Glomerular visceral epithelial cell (primary cell): ENCODE results near the gene ZSCAN5C.
"Not testable (repeated sequence)": the region's sequence is repeated elsewhere in the genome, so short reads cannot be mapped to it uniquely, and the experiment has no call there.

Source experiments
- DNase-seq: peaks from one replicate; pipeline ENCODE4 v3.0.0-alpha.2; 2016; ENCODE audit errors: extremely low spot score

Gene ZSCAN5C

DNA sequence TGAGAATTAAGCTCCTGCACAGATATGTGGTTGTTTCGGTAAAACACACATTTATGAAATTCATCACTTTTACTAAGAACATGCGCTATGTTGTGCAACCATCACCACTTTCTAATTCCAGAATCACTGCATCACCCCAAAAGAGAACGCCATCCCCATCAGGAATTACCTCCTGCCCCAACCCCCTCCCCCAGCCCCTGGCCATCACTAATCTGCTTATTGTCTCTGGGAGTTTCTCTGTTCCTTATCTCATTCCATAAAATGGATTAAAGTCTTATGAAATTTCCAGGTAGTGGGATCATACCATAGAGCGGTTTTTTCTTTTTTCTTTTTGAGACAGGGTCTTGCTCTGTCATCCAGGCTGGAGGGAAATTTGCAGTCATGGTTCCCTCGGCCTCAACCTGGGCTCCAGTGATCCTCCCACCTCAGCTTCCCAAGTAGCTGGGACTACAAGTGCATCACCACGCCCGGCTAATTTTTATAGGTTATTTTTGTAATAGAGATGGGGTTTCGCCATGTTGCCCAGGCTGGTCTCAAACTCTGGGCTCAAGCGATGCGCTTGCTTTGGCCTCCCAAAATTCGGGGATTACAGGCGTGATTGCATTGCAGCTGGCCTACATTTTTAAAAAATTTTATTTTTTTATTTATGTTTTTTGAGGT lies 8.0 kb upstream of the ZSCAN5C start:
- DNase-seq, result no peak

DNA sequence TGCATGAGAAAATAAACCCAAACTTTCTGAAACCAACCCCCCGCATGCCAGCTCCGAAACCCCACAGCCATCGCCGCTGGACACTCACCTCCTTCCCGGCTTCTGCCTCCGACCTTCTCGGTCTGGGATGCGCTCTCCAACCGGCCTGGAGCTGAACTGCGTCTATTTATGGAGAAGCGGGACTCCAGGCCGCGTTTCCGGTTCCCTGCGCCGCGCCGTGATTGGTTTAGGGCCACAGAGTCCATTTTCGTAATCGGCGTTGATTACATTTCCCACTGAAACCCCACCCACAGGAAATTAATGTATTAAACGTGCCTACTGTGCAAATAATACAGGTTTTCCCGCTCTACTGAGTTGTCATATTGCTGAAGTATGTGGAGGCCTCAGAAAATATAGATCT lies 4.4 kb upstream of the ZSCAN5C start, which contains the start of gene ZSCAN5B:
Gene ZSCAN5B (minus strand): TSS at position 138 of the 400 bp plus-strand sequence. CDS start 4,731 bp downstream, outside the sequence.
- DNase-seq, result not testable (repeated sequence)

- no peak for DNase-seq
Observed at GRCh38 chr19:56199687-56200086, 2.4 kb upstream of the ZSCAN5C start.

- DNase-seq, result not testable (repeated sequence)
Observed at GRCh38 chr19:56207581-56207980, 5.5 kb downstream of the ZSCAN5C start.

DNA sequence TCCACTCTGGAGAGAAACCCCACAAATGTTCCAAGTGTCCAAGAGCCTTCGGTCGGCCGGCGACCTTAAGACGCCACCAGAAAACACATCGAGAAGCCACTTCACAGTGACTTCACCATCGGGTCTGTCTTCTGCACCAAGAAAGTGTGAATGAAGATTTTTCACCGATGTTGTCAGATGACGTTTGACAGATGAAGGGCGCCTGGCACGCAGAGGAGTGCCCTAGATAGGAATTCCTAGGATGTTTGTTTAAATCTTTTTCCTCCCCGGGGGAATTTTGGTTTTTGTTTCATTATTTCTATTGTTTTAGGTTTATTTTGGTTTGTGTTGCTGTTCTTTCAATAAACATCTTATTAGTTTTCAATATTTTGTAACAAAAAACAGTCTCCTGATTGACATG lies 7.0 kb downstream of the ZSCAN5C start:
- DNase-seq, result no peak

GRCh38 chr19:56210036-56210435 lies 8.0 kb downstream of the ZSCAN5C start:
- not testable (repeated sequence) for DNase-seq

- DNase-seq, result no peak
Observed at GRCh38 chr19:56211718-56212117, 9.6 kb downstream of the ZSCAN5C start.

DNA sequence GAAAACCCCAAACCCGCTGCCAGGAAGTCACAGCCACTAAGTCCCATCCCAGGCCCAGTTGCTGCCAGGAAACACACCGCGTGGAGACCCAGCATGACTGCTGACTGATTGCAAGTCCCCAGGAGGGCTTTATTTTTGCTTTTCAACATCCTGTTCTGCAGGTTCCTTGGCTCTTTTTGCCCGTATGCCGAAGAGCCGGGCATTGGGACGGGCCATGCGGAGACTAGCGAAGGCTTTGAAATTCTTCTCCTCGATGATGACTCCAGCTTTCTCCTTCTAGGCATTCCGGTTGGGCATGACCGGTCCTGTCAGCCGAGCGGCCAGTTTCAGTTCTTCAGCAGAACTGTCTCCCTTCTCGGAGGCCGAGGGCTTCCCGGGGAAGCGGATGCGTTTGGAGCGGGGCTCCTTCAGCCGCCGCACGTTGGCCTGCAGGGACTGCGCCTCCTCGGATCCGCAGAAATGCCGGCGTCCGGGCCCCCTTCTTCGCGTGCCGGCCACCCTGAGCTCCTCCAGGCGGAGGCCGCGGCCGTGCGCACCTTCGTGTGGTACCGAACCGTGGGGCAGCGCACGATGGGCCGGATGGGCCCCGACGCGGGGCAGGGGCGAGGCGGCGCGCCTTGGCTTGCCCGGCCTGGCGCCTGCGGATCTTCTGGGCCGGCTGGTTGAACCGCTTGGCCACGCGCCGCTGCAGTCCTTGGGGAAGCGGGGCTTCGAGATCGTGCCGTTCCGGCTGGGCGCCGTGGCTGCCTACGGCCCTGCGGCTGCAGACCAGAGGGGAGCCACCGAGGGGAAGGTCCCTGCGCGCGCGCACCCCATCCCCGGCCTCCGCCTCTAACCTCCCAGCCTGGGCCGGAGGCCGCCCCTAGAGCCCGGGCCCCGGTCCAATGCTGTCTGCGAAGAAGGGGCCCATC lies 15.2 kb downstream of the ZSCAN5C start:
- no peak for DNase-seq

DNA sequence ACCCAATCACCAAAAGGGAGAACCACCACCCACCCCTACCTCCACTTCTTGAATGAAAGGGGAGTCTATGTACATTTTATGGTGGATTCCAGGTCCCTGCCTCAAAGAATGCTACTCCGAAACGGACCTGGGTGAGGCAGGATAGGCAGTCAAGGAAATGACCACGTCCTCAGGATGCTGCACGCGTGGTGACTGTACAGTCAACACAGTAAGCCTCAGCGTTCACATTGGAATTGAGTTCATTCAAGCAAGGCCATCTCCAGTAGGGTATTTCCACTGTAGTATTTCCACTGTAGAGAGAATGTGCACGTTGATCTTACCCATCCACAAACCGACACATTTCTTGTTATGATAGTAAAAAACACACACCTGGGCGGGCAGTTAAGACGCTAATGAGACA lies 16.9 kb downstream of the ZSCAN5C start:
- DNase-seq, result no peak

GRCh38 chr19:56221442-56221841 lies 19.4 kb downstream of the ZSCAN5C start:
- not testable (repeated sequence) for DNase-seq

- no peak for DNase-seq
Observed at GRCh38 chr19:56221851-56222250, 19.8 kb downstream of the ZSCAN5C start.

- no peak for DNase-seq
Observed at GRCh38 chr19:56222901-56223300, 20.8 kb downstream of the ZSCAN5C start.

DNA sequence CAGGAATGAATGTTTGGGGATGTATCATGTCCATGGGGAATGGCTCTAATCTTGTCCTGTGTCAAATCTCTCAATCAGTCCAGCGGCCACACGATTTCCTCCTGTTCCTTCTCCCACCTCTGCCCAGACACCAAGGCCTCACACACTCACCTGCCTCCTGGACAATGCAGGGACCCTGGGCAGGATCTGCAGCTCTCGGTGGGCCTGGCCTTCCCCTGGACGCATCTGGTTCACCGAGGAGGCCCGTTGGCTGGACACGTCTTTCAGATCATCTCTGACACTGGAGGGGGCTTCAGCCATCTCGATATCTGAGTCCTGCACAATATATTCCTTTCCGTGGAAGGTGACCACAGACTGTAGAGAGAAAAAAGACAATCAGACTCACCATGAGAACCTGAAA lies 21.4 kb downstream of the ZSCAN5C start:
- DNase-seq, result no peak

DNA sequence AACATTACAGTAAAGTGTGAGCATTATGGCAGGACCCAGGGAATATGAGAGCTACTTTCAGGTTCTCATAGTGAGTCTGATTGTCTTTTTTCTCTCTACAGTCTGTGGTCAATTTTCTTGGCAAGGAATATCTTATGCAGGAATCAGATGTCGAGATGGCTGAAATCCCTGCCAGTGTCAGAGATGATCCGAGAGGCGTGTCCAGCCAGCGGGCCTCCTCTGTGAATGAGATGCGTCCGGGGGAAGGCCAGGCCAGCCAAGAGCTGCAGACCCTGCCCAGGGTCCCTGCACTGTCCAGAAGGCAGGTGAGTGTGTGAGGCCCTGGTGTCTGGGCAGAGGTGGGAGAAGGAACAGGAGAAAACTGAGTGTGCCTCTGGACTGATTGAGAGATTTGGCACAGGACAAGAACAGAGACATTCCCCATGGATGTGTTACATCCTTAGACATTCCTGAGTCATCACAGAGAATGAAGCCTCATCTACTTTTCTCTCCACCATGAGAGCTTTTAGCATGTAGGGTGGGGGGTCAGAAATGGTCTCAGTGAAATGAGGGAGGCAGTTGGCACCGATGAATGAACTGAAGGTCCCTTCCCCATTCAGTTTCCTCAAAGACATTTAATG lies 43.2 kb downstream of the ZSCAN5C start:
- DNase-seq, result no peak

DNA sequence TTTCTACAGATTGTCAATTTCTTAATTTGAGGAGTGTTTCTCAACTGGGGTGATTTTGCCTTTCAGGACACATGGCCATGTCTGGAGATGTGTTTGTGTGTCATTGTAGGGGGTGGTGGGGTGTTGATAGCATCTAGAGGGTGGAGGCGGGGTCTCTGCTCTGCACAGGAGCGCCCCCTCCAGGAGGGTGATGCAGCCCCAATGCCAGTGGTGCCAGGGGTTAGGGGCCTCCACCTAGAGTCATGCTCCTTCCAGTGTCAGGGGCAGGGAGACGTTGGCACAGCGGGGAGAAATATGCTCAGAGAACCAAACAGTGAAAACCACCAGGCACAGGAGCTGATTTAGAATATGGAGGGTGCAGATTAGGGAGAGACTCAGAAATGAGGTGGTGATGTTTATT lies 43.7 kb downstream of the ZSCAN5C start:
- DNase-seq, result not testable (repeated sequence)

DNA sequence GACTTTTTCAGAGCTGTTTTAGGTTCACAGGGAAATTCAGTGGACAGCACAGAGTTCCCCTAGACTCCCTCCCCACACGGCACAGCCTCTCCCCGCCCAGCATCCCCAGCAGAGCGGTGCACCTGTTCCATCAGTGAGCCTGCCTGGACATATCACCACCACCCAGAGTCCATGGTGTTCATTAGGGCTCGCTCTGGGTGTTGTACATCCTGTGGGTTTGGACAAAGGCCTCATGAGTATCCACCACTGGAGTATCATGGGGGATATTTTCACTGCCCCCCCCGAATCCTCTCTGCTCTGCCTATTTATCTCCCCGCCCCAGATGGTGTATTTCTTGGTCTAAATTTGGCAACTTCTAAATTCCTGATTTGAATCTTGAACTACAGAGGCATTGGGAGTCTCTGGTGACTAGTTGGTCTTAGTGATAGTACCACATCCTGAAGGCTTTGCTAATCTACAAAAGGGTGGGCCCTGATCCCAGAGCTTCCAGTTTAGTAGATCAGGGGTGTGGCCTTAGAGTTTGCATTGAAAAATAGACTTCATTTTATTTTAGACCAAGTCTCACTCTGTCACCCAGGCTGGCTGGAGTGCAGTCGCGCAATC lies 46.8 kb downstream of the ZSCAN5C start:
- not testable (repeated sequence) for DNase-seq

- peak; percentile 51 for DNase-seq
Observed at GRCh38 chr19:56252699-56253422, 50.8 kb downstream of the ZSCAN5C start.

GRCh38 chr19:56253737-56254136 lies 51.7 kb downstream of the ZSCAN5C start:
- peak; percentile 28 for DNase-seq

- DNase-seq, result no peak
Observed at GRCh38 chr19:56258272-56258671, 56.2 kb downstream of the ZSCAN5C start.
